ENCODE data around the gene NT5C1B.

DNA sequence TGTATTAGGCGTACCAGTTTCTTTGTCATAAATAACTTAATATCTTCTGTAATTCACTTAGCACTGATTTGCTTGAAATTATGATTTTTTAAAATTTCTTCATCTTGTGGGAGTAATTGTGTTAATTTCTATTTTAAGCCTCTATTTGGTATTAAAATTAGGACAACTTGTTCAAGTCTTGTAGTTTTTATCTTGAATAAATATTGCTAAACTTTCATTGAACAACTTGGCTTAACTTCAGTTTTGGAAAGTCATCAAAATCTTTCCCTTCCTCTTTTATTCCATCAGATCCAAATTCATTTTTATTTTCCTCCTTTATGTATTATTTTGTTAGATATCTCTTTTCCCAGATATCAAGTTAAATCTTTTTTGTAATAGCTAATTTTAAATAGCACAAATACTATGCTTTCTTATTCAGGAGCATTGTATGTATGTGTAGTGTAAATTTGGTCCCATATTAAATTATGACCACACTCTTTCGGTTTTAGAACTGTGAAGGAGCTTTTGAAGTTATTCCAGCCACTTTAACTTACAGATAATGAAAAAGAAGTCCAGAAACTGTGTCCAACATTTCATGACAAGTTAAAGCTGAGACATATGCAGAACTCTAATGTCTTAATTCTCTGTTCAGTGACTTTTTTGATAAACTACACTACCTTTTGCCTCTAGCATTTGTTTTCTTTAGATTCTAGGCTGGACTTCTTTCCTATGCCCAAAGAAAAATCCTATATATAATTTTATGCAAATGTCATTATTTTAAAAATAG, 31.7 kb upstream of the NT5C1B start:
- TF ChIP-seq, protein P1, sequence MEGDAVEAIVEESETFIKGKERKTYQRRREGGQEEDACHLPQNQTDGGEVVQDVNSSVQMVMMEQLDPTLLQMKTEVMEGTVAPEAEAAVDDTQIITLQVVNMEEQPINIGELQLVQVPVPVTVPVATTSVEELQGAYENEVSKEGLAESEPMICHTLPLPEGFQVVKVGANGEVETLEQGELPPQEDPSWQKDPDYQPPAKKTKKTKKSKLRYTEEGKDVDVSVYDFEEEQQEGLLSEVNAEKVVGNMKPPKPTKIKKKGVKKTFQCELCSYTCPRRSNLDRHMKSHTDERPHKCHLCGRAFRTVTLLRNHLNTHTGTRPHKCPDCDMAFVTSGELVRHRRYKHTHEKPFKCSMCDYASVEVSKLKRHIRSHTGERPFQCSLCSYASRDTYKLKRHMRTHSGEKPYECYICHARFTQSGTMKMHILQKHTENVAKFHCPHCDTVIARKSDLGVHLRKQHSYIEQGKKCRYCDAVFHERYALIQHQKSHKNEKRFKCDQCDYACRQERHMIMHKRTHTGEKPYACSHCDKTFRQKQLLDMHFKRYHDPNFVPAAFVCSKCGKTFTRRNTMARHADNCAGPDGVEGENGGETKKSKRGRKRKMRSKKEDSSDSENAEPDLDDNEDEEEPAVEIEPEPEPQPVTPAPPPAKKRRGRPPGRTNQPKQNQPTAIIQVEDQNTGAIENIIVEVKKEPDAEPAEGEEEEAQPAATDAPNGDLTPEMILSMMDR (IDR thresholded peaks at IDR 0.05; ENCODE audit: low read depth, low read length), result no peak
- no peak for TF ChIP-seq EZH2phosphoT487 (IDR thresholded peaks at IDR 0.05; ENCODE audit: low read depth)
